WTC11 (cell line): ENCODE measurements around the gene FUT6. TPM values are rescaled to one million over a fixed set of nuclear protein-coding genes. Genes with fewer than 3 reads are reported as not detected.

Experiments used
- ATAC-seq: fragments of 200-7000 bp; cut with Tn5 transposase; 2 replicates; pipeline ENCODE4 v1.10.0; 2021; ENCODE audit warnings: mild to moderate bottlenecking, moderate library complexity
- CTCF ChIA-PET: fragments of 300-600 bp; sonication (Branson Sonifier 250); formaldehyde crosslinking; loops from one replicate; lab custom pipeline; 2021; ENCODE audit warnings: antibody characterized with exemption; lab: Charles Lee
- POLR2A ChIA-PET: fragments of 350-600 bp; sonication (Branson Sonifier 250); formaldehyde crosslinking; loops from one replicate; lab custom pipeline; 2021; ENCODE audit warnings: antibody characterized with exemption; lab: Charles Lee
- DNase-seq: peaks from one replicate; pipeline ENCODE4 v3.0.0; 2021; ENCODE audit warnings: low spot score
- H3K27ac Mint-ChIP-seq: 2 replicates; pipeline ENCODE4 v1.8.0; 2021; ENCODE audit warnings: mixed read lengths
- H3K27me3 Mint-ChIP-seq: 2 replicates; pipeline ENCODE4 v1.8.0; 2021; ENCODE audit warnings: low read depth, mild to moderate bottlenecking, moderate library complexity, mixed read lengths
- H3K36me3 Mint-ChIP-seq: 2 replicates; pipeline ENCODE4 v1.8.0; 2021; ENCODE audit warnings: mixed read lengths
- H3K4me1 Mint-ChIP-seq: 2 replicates; pipeline ENCODE4 v1.8.0; 2022; ENCODE audit warnings: mixed read lengths
- H3K4me3 Mint-ChIP-seq: 2 replicates; pipeline ENCODE4 v1.8.0; 2021; ENCODE audit warnings: mild to moderate bottlenecking, moderate library complexity, mixed read lengths
- H3K9me3 Mint-ChIP-seq: 2 replicates; pipeline ENCODE4 v1.8.0; 2021; ENCODE audit warnings: mixed read lengths
- ATF1 ChIP-seq: sonication (generic); formaldehyde crosslinking; IDR thresholded peaks from 2 replicates; pipeline ENCODE4 v1.8.1; 2023; ENCODE audit warnings: mild to moderate bottlenecking, moderate library complexity, missing genetic modification reagents
- CREB1 ChIP-seq: sonication (generic); formaldehyde crosslinking; IDR thresholded peaks from 2 replicates; pipeline ENCODE4 v1.8.0; 2023; ENCODE audit warnings: mild to moderate bottlenecking, missing genetic modification reagents
- GABPB1 ChIP-seq: sonication (generic); formaldehyde crosslinking; IDR thresholded peaks from 2 replicates; pipeline ENCODE4 v1.8.1; 2023; ENCODE audit warnings: mild to moderate bottlenecking, missing genetic modification reagents
- GRHL2 ChIP-seq: fragments of 250-450 bp; sonication (Bioruptor Pico); IDR thresholded peaks from 2 replicates; pipeline ENCODE4 v1.8.0; 2022; ENCODE audit warnings: mild to moderate bottlenecking, moderate library complexity; ENCODE audit not compliant: insufficient replicate concordance, severe bottlenecking
- GTF2I ChIP-seq: fragments of 250-450 bp; sonication (Bioruptor Pico); conservative IDR thresholded peaks from 2 replicates; pipeline ENCODE4 v1.4.0; 2021; ENCODE audit warnings: mild to moderate bottlenecking
- HMGA2 ChIP-seq: fragments of 250-450 bp; sonication (Bioruptor Pico); IDR thresholded peaks from 2 replicates; pipeline ENCODE4 v1.4.0; 2021; ENCODE audit warnings: mild to moderate bottlenecking, moderate library complexity
- JUN ChIP-seq: sonication (generic); formaldehyde crosslinking; IDR thresholded peaks from 2 replicates; pipeline ENCODE4 v1.8.0; 2023; ENCODE audit warnings: mild to moderate bottlenecking, missing genetic modification reagents
- MXD4 ChIP-seq: fragments of 250-450 bp; sonication (Bioruptor Pico); IDR thresholded peaks from 2 replicates; pipeline ENCODE4 v1.8.0; 2021; ENCODE audit warnings: mild to moderate bottlenecking, moderate library complexity, borderline replicate concordance
- NFYB ChIP-seq: sonication (generic); formaldehyde crosslinking; conservative IDR thresholded peaks from 2 replicates; pipeline ENCODE4 v1.8.0; 2022; ENCODE audit warnings: low read depth, missing genetic modification reagents
- PRRX2 ChIP-seq: fragments of 250-450 bp; sonication (Bioruptor Pico); IDR thresholded peaks from 2 replicates; pipeline ENCODE4 v1.8.0; 2021; ENCODE audit warnings: mild to moderate bottlenecking
- SMAD3 ChIP-seq: sonication (generic); formaldehyde crosslinking; IDR thresholded peaks from 2 replicates; pipeline ENCODE4 v1.8.0; 2022; ENCODE audit warnings: missing genetic modification reagents, mild to moderate bottlenecking, borderline replicate concordance
- STAT6 ChIP-seq: sonication (generic); formaldehyde crosslinking; conservative IDR thresholded peaks from 2 replicates; pipeline ENCODE4 v1.8.1; 2023; ENCODE audit warnings: mild to moderate bottlenecking, low read depth, missing genetic modification reagents, moderate library complexity
- ZMAT4 ChIP-seq: fragments of 250-450 bp; sonication (Bioruptor Pico); IDR thresholded peaks from 2 replicates; pipeline ENCODE4 v1.9.0; 2021; ENCODE audit warnings: mild to moderate bottlenecking
- ZNF121 ChIP-seq: sonication (generic); formaldehyde crosslinking; IDR thresholded peaks from 2 replicates; pipeline ENCODE4 v1.8.0; 2023; ENCODE audit warnings: missing genetic modification reagents
- ZNF219 ChIP-seq: sonication (generic); formaldehyde crosslinking; IDR thresholded peaks from 2 replicates; pipeline ENCODE4 v1.8.0; 2023; ENCODE audit warnings: missing genetic modification reagents, mild to moderate bottlenecking, borderline replicate concordance
- ZNF263 ChIP-seq: sonication (generic); formaldehyde crosslinking; IDR thresholded peaks from 2 replicates; pipeline ENCODE4 v1.8.1; 2022; ENCODE audit warnings: low read depth, mild to moderate bottlenecking, moderate library complexity, missing genetic modification reagents
- ZNF671 ChIP-seq: fragments of 250-450 bp; sonication (Bioruptor Pico); IDR thresholded peaks from 2 replicates; pipeline ENCODE4 v1.8.0; 2021; ENCODE audit warnings: mild to moderate bottlenecking
- total RNA-seq: library from RNA; stranded (reverse); gene quantifications from 3 replicates; pipeline ENCODE4 v1.2.3, GENCODE V29; 2021
- TF ChIP-seq, protein P1 (sequence below): sonication (generic); formaldehyde crosslinking; IDR thresholded peaks from 2 replicates; pipeline ENCODE4 v1.8.0; 2022; ENCODE audit warnings: missing genetic modification reagents
- TF ChIP-seq, protein P2 (sequence below): sonication (generic); formaldehyde crosslinking; IDR thresholded peaks from 2 replicates; pipeline ENCODE4 v1.8.1; 2022; ENCODE audit warnings: missing genetic modification reagents, borderline replicate concordance

Gene FUT6
- total RNA-seq, 1 experiment from 2014 or later, result not detected

GRCh38 chr19:5801796-5802619 is 37.5 kb downstream of the FUT6 start:
- Mint-ChIP-seq H3K27ac (no peak overlapping the region), H3K4me3 (peak overlapping the region; percentile 49; the same call in 1 of the 2 replicates), H3K27me3 (peaks cover 57% of the 10 kb centered on the region)

DNA sequence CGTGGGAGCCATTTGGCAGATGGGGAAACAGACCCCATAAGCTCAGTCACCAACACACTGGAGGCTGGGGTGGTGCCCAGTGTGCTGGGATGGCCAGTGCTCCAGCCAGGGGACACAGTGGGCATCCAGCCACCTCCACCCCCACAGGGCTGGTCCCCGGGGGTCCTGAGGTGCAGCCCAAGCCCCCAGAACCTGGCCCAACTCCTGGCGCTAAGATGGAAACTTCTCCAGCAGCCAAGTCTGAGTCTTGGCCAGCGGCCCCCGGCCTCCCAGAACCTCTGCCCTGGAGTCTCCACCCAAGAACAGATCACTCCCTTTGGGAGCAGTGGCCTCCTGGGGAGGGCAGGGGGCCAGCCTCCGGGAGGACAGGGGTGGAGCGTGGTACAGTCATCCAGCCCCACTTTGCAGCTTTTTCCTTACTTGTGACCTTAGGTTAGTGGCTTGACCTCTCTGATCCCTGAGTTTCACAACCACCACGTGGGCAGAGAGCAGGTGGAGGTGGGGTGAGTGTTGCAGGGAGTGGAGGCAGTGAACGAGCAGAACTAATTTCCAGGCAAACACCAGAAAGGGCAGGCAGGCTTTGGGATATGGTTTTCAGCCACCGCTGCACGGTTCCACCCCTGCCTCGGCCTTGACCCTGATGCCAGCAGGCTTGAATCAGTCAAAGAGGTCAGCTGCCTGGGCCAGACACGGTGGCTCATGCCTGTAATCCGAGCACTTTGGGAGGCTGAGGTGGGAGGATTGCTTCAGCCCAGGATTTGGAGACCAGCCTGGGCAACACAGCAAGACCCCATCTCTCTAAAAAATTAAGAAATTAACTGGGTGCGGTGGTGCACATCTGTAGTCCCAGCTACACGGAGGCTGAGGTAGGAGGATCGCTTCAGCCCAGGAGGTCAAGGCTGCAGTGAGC is 38.9 kb downstream of the FUT6 start:
- POLR2A ChIA-PET, result no interaction called here
- H3K9me3 Mint-ChIP-seq, result no peaks in the 10 kb centered on the region

More at GRCh38 chr19:5801796-5802619, 37.5 kb downstream of the FUT6 start:
- POLR2A ChIA-PET, result no interaction called here
- Mint-ChIP-seq H3K36me3 (no peaks in the 10 kb centered on the region), H3K4me1 (peaks cover 13% of the 10 kb centered on the region), H3K9me3 (no peaks in the 10 kb centered on the region)
- CTCF ChIA-PET, result interaction anchor here (2.1 kb wide), 1 partner anchor 26 kb away, joined by 5 read pairs; no protein-coding TSS in a partner anchor
- ATAC-seq, result peak; percentile 1; the same call in 1 of the 2 replicates
- DNase-seq, result peak; percentile 80
- TF ChIP-seq SMAD3 (no peak), ZMAT4 (CRISPR knock-in tag) (no peak), GABPB1 (CRISPR knock-in tag) (no peak), ZNF219 (CRISPR knock-in tag) (no peak), JUN (no peak), GRHL2 (CRISPR knock-in tag) (no peak), PRRX2 (no peak), ATF1 (no peak), ZNF263 (CRISPR knock-in tag) (no peak), CREB1 (CRISPR knock-in tag) (no peak), NFYB (no peak)

GRCh38 chr19:5799247-5800241 is 40.0 kb downstream of the FUT6 start:
- DNase-seq (no peak), ATAC-seq (no peak)
- ChIA-PET POLR2A (interaction anchor here (0.5 kb wide), 1 partner anchor 578 kb away, joined by 3 read pairs; no protein-coding TSS in a partner anchor), CTCF (interaction anchor here (1.2 kb wide), 1 partner anchor 222 kb away, joined by 4 read pairs; no protein-coding TSS in a partner anchor)
- Mint-ChIP-seq H3K36me3 (no peaks in the 10 kb centered on the region), H3K27ac (no peak overlapping the region), H3K4me3 (no peak overlapping the region), H3K27me3 (peaks cover 52% of the 10 kb centered on the region), H3K9me3 (no peaks in the 10 kb centered on the region), H3K4me1 (peaks cover 11% of the 10 kb centered on the region)
- TF ChIP-seq ZNF671 (CRISPR knock-in tag) (no peak), HMGA2 (CRISPR knock-in tag) (no peak), ZMAT4 (CRISPR knock-in tag) (no peak), STAT6 (CRISPR knock-in tag) (no peak), MXD4 (CRISPR knock-in tag) (no peak)
- TF ChIP-seq, protein P1, sequence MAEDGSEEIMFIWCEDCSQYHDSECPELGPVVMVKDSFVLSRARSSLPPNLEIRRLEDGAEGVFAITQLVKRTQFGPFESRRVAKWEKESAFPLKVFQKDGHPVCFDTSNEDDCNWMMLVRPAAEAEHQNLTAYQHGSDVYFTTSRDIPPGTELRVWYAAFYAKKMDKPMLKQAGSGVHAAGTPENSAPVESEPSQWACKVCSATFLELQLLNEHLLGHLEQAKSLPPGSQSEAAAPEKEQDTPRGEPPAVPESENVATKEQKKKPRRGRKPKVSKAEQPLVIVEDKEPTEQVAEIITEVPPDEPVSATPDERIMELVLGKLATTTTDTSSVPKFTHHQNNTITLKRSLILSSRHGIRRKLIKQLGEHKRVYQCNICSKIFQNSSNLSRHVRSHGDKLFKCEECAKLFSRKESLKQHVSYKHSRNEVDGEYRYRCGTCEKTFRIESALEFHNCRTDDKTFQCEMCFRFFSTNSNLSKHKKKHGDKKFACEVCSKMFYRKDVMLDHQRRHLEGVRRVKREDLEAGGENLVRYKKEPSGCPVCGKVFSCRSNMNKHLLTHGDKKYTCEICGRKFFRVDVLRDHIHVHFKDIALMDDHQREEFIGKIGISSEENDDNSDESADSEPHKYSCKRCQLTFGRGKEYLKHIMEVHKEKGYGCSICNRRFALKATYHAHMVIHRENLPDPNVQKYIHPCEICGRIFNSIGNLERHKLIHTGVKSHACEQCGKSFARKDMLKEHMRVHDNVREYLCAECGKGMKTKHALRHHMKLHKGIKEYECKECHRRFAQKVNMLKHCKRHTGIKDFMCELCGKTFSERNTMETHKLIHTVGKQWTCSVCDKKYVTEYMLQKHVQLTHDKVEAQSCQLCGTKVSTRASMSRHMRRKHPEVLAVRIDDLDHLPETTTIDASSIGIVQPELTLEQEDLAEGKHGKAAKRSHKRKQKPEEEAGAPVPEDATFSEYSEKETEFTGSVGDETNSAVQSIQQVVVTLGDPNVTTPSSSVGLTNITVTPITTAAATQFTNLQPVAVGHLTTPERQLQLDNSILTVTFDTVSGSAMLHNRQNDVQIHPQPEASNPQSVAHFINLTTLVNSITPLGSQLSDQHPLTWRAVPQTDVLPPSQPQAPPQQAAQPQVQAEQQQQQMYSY (CRISPR knock-in tag), result no peak

More for the DNA sequence above, 38.9 kb downstream of the FUT6 start:
- TF ChIP-seq, protein P2, sequence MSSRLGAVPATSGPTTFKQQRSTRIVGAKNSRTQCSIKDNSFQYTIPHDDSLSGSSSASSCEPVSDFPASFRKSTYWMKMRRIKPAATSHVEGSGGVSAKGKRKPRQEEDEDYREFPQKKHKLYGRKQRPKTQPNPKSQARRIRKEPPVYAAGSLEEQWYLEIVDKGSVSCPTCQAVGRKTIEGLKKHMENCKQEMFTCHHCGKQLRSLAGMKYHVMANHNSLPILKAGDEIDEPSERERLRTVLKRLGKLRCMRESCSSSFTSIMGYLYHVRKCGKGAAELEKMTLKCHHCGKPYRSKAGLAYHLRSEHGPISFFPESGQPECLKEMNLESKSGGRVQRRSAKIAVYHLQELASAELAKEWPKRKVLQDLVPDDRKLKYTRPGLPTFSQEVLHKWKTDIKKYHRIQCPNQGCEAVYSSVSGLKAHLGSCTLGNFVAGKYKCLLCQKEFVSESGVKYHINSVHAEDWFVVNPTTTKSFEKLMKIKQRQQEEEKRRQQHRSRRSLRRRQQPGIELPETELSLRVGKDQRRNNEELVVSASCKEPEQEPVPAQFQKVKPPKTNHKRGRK (CRISPR knock-in tag), result no peak
- 0 out of 2 replicates have a peak, but pooled peaks have one; percentile 15 for TF ChIP-seq GTF2I (CRISPR knock-in tag)
- TF ChIP-seq ZNF121 (CRISPR knock-in tag), result peak; percentile 69; the same call in 1 of the 2 replicates
- Mint-ChIP-seq H3K4me1 (peaks cover 11% of the 10 kb centered on the region), H3K27me3 (peaks cover 57% of the 10 kb centered on the region), H3K27ac (no peak overlapping the region), H3K36me3 (no peaks in the 10 kb centered on the region), H3K4me3 (no peak overlapping the region)
- CTCF ChIA-PET, result interaction anchor here (1.2 to 2.1 kb wide), 2 partner anchors 27 to 221 kb away, joined by 4 to 5 read pairs; no protein-coding TSS in a partner anchor
- DNase-seq (no peak), ATAC-seq (no peak)
